Glutamatergic neuron (in vitro differentiated cells): Measurements from ENCODE around the gene ARHGEF2. TPM values are rescaled to one million over a fixed set of nuclear protein-coding genes. Genes with fewer than 3 reads are reported as not detected.

Experiments used
- DNase-seq: peaks from one replicate; pipeline ENCODE4 v3.0.0; 2022
- H3K27ac Mint-ChIP-seq: one replicate; pipeline ENCODE4 v1.8.0; 2020; ENCODE audit warnings: mild to moderate bottlenecking, mixed read lengths, inconsistent platforms; ENCODE audit not compliant: unreplicated experiment
- H3K27me3 Mint-ChIP-seq: one replicate; pipeline ENCODE4 v1.8.0; 2020; ENCODE audit warnings: mild to moderate bottlenecking, moderate library complexity, mixed read lengths, inconsistent platforms; ENCODE audit not compliant: unreplicated experiment
- H3K36me3 Mint-ChIP-seq: one replicate; pipeline ENCODE4 v1.8.0; 2020; ENCODE audit warnings: mild to moderate bottlenecking, mixed read lengths, inconsistent platforms; ENCODE audit not compliant: unreplicated experiment
- H3K4me1 Mint-ChIP-seq: one replicate; pipeline ENCODE4 v1.8.0; 2020; ENCODE audit warnings: mild to moderate bottlenecking, low read depth, mixed read lengths, inconsistent platforms; ENCODE audit not compliant: unreplicated experiment
- H3K4me3 Mint-ChIP-seq: one replicate; pipeline ENCODE4 v1.8.0; 2020; ENCODE audit warnings: mild to moderate bottlenecking, mixed read lengths, inconsistent platforms; ENCODE audit not compliant: unreplicated experiment
- H3K9me3 Mint-ChIP-seq: one replicate; pipeline ENCODE4 v1.8.0; 2020; ENCODE audit warnings: mild to moderate bottlenecking, moderate library complexity, mixed read lengths, inconsistent platforms; ENCODE audit not compliant: unreplicated experiment
- CTCF ChIP-seq: fragments of 200-600 bp; sonication (generic); IDR thresholded peaks from one replicate; pipeline ENCODE4 v1.5.0; 2021; ENCODE audit not compliant: partially characterized antibody, unreplicated experiment
- total RNA-seq: library from RNA; stranded (reverse); fragmentation: NEBNext Ultra II Directional; extraction: Animal tissue kit (Norgen Biotek cat#: 25700); gene quantifications from one replicate; pipeline ENCODE4 v1.2.1, GENCODE V29; 2021; ENCODE audit not compliant: unreplicated experiment

The ARHGEF2 gene
- total RNA-seq, 1 donor from 2014 or later, result 222 TPM

GRCh38 chr1:155966135-155966534, 12.2 kb downstream of the ARHGEF2 start:
- Mint-ChIP-seq H3K4me1 (peaks cover 37% of the 10 kb centered on the region), H3K4me3 (no peak overlapping the region), H3K9me3 (peaks cover 12% of the 10 kb centered on the region), H3K27me3 (peaks cover 20% of the 10 kb centered on the region), H3K27ac (no peak overlapping the region), H3K36me3 (peaks cover 5% of the 10 kb centered on the region)
- no peak for TF ChIP-seq CTCF
- no peak for DNase-seq

DNA sequence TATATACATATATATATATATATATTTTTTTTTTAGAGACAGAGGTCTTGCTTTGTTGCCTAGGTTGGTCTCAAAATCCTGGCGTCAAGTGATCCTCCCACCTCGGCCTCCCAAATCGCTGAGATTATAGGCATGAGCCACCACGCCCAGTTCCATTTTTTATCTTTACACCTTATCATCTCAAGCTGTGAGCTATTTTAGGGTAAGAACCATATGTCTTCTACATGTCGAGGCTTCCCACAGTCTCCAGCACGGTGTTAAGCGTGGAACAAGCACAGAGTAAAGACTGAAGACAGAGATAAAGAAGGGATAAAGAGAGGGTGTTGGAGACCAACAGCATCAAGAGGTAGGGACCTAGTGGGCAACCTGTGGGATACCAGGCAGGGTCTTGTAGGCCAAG, 14.2 kb downstream of the ARHGEF2 start:
- no peak overlapping the region for H3K27ac Mint-ChIP-seq

GRCh38 chr1:155962599-155963211, 15.6 kb downstream of the ARHGEF2 start:
- Mint-ChIP-seq H3K9me3 (peaks cover 7% of the 10 kb centered on the region), H3K4me1 (peaks cover 7% of the 10 kb centered on the region)

More for the DNA sequence above, 14.2 kb downstream of the ARHGEF2 start:
- no peak for TF ChIP-seq CTCF
- Mint-ChIP-seq H3K9me3 (peaks cover 12% of the 10 kb centered on the region), H3K4me1 (peaks cover 22% of the 10 kb centered on the region), H3K4me3 (no peak overlapping the region), H3K36me3 (no peaks in the 10 kb centered on the region), H3K27me3 (peaks cover 14% of the 10 kb centered on the region)
- no peak for DNase-seq

GRCh38 chr1:155961937-155962336, 16.4 kb downstream of the ARHGEF2 start:
- H3K4me1 Mint-ChIP-seq, result peaks cover 2% of the 10 kb centered on the region
- no peak for DNase-seq
- H3K9me3 Mint-ChIP-seq, result peaks cover 6% of the 10 kb centered on the region
- peaks cover 6% of the 10 kb centered on the region for H3K27me3 Mint-ChIP-seq
- no peak overlapping the region for H3K4me3 Mint-ChIP-seq
- H3K36me3 Mint-ChIP-seq, result no peaks in the 10 kb centered on the region
- H3K27ac Mint-ChIP-seq, result no peak overlapping the region
- TF ChIP-seq CTCF, result no peak

More at GRCh38 chr1:155962599-155963211, 15.6 kb downstream of the ARHGEF2 start:
- DNase-seq, result no peak
- Mint-ChIP-seq H3K36me3 (no peaks in the 10 kb centered on the region), H3K27me3 (peaks cover 6% of the 10 kb centered on the region), H3K27ac (no peak overlapping the region), H3K4me3 (no peak overlapping the region)
- TF ChIP-seq CTCF, result no peak

- Mint-ChIP-seq H3K36me3 (no peaks in the 10 kb centered on the region), H3K4me3 (no peak overlapping the region), H3K27ac (no peak overlapping the region), H3K4me1 (peaks cover 2% of the 10 kb centered on the region), H3K27me3 (peaks cover 2% of the 10 kb centered on the region), H3K9me3 (peaks cover 6% of the 10 kb centered on the region)
- TF ChIP-seq CTCF, result no peak
- no peak for DNase-seq
Observed at GRCh38 chr1:155960081-155960745, 18.1 kb downstream of the ARHGEF2 start.
